Measurements from ENCODE around the gene FIS1.
A peak's percentile ranks its signal among the peaks of the same experiment; 100 is the strongest.

Gene FIS1

DNA sequence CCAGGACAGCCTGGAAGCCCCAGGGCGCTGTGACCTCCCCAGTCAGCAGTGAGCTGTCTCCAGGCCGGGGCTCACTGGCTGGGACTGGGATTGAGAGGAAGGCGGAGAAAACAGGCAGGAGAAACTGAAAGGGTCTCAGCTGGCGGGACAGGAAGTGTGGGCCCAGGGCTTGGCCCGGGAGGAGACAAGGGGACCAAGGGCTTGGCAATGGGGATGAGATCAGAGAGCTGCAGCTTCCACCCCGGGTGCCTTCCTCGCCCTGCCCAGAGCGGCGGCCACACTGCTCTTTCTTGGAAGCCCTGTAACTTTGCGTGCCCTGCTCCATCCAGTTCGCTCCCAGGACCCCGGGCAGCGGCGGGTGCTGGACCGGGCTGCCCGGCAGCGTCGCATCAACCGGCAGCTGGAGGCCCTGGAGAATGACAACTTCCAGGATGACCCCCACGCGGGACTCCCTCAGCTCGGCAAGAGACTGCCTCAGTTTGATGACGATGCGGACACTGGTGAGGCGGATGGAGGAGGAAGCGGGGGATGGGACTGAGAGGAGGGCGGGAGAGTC, 22.5 kb downstream of the FIS1 start:
- H3K36me3 ChIP-seq (ENCODE audit: insufficient read depth), result no peaks in the 10 kb centered on the region
- H3K27ac ChIP-seq, result no peak overlapping the region

GRCh38 chr7:101220295-101220694, 24.6 kb downstream of the FIS1 start:
- H3K4me1 ChIP-seq (ENCODE audit: low read depth, poor library complexity, severe bottlenecking), result peaks cover 4% of the 10 kb centered on the region
- no peaks in the 10 kb centered on the region for H3K36me3 ChIP-seq (ENCODE audit: insufficient read depth)
- H3K4me2 ChIP-seq, result no peak overlapping the region
- peaks cover 9% of the 10 kb centered on the region; the same call in 1 of the 2 replicates for H3K79me2 ChIP-seq (ENCODE audit: insufficient read depth, low read depth)
- H2AFZ ChIP-seq (ENCODE audit: low read depth), result no peak overlapping the region
- TF ChIP-seq, protein P1, sequence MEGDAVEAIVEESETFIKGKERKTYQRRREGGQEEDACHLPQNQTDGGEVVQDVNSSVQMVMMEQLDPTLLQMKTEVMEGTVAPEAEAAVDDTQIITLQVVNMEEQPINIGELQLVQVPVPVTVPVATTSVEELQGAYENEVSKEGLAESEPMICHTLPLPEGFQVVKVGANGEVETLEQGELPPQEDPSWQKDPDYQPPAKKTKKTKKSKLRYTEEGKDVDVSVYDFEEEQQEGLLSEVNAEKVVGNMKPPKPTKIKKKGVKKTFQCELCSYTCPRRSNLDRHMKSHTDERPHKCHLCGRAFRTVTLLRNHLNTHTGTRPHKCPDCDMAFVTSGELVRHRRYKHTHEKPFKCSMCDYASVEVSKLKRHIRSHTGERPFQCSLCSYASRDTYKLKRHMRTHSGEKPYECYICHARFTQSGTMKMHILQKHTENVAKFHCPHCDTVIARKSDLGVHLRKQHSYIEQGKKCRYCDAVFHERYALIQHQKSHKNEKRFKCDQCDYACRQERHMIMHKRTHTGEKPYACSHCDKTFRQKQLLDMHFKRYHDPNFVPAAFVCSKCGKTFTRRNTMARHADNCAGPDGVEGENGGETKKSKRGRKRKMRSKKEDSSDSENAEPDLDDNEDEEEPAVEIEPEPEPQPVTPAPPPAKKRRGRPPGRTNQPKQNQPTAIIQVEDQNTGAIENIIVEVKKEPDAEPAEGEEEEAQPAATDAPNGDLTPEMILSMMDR (conservative IDR thresholded peaks at IDR 0.05; ENCODE audit: low read depth, low read length), result no peak
- no peaks in the 10 kb centered on the region for H3K27me3 ChIP-seq (ENCODE audit: insufficient read depth, low read depth)
- H3K9ac ChIP-seq, result no peak overlapping the region
- H4K20me1 ChIP-seq (ENCODE audit: insufficient read depth), result no peaks in the 10 kb centered on the region
- H3K4me3 ChIP-seq (IDR thresholded peaks at IDR 0.05; ENCODE audit: insufficient read depth, low read depth, low read length), result no peak overlapping the region
- no peak overlapping the region for H3K27ac ChIP-seq

More for the DNA sequence above, 22.5 kb downstream of the FIS1 start:
- Histone ChIP-seq H2AFZ (ENCODE audit: low read depth) (no peak overlapping the region), H3K9ac (no peak overlapping the region), H3K4me2 (no peak overlapping the region), H3K4me1 (ENCODE audit: low read depth, poor library complexity, severe bottlenecking) (no peaks in the 10 kb centered on the region), H4K20me1 (ENCODE audit: insufficient read depth) (no peaks in the 10 kb centered on the region), H3K4me3 (IDR thresholded peaks at IDR 0.05; ENCODE audit: insufficient read depth, low read depth, low read length) (no peak overlapping the region), H3K79me2 (ENCODE audit: insufficient read depth, low read depth) (peaks cover 9% of the 10 kb centered on the region; the same call in 1 of the 2 replicates), H3K27me3 (ENCODE audit: insufficient read depth, low read depth) (no peaks in the 10 kb centered on the region)
- TF ChIP-seq, protein P1 (conservative IDR thresholded peaks at IDR 0.05; ENCODE audit: low read depth, low read length), result no peak

- Histone ChIP-seq H3K9ac (peak overlapping the region; percentile 20; the same call in 1 of the 2 replicates), H3K27ac (no peak overlapping the region; the same call in 1 of the 2 replicates), H3K4me1 (ENCODE audit: low read depth, poor library complexity, severe bottlenecking) (peaks cover 15% of the 10 kb centered on the region), H3K36me3 (ENCODE audit: insufficient read depth) (no peaks in the 10 kb centered on the region), H2AFZ (ENCODE audit: low read depth) (peak overlapping the region; percentile 87), H3K4me2 (peak overlapping the region; percentile 78), H4K20me1 (ENCODE audit: insufficient read depth) (no peaks in the 10 kb centered on the region), H3K27me3 (ENCODE audit: insufficient read depth, low read depth) (no peaks in the 10 kb centered on the region), H3K79me2 (ENCODE audit: insufficient read depth, low read depth) (peaks cover 9% of the 10 kb centered on the region; the same call in 1 of the 2 replicates), H3K4me3 (IDR thresholded peaks at IDR 0.05; ENCODE audit: insufficient read depth, low read depth, low read length) (peak overlapping the region; percentile 12)
- TF ChIP-seq, protein P1 (conservative IDR thresholded peaks at IDR 0.05; ENCODE audit: low read depth, low read length), result no peak
Measured at GRCh38 chr7:101218236-101219125, 26.4 kb downstream of the FIS1 start.

DNA sequence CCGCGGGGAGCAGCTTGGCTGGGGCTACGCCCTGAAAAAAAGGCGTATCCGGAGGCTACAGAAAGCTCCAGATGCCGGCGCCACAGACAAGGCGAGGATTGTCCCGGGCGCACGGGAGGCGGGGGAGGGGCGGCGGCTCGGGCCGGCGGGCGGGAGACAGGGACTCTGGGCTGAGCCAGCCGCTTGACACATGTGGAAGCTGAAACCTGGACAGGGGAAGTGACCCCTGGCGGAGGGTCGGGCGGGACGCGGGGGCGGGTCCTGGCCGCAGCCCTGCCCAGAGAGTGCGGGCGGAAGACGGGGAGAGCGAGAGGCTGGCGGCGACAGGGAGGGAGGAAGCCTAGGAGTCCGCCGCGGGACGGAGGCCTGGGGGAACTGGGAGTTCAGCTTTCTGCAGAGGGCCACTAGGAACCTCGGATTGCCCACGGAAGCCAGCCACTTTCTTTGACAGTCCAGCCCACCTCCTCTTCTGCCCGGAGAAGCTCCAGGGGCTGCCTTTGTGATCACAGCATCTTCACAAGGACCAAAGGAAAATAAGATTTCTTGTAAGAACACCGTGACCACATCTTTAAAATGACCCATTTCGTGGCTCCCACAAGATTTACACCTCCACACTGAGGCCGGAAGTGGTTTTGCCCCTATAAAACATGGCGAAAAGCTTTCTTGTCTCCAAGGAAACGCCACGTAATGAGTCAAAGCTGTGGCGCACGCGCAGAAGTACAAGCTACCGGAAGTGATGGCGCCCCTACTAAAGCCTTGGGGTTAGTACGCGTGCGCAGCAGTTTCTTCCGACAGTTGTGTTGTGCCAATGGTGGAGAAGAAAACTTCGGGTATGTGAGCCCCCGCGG, 27.3 kb downstream of the FIS1 start, which contains the start of the genes PLOD3 and ZNHIT1:
PLOD3 (minus strand) TSS at position 194 of the 848 bp plus-strand sequence. CDS start 307 bp downstream, outside the sequence.
ZNHIT1 (plus strand) TSS at position 778 of the 848 bp plus-strand sequence; CDS start at position 809, 31 bp downstream.
- Histone ChIP-seq H3K79me2 (ENCODE audit: insufficient read depth, low read depth) (peaks cover 9% of the 10 kb centered on the region; the same call in 1 of the 2 replicates), H3K27ac (peak within 1 kb of the TSS; percentile 76), H4K20me1 (ENCODE audit: insufficient read depth) (no peaks in the 10 kb centered on the region), H2AFZ (ENCODE audit: low read depth) (peak within 1 kb of the TSS; percentile 87), H3K27me3 (ENCODE audit: insufficient read depth, low read depth) (no peaks in the 10 kb centered on the region), H3K4me3 (IDR thresholded peaks at IDR 0.05; ENCODE audit: insufficient read depth, low read depth, low read length) (peak within 1 kb of the TSS; percentile 62), H3K9ac (peak within 1 kb of the TSS; percentile 72), H3K4me1 (ENCODE audit: low read depth, poor library complexity, severe bottlenecking) (peaks cover 15% of the 10 kb centered on the region), H3K36me3 (ENCODE audit: insufficient read depth) (no peaks in the 10 kb centered on the region), H3K4me2 (peak within 1 kb of the TSS; percentile 79)
- TF ChIP-seq, protein P1 (conservative IDR thresholded peaks at IDR 0.05; ENCODE audit: low read depth, low read length), result 0 out of 2 replicates have a peak, but pooled peaks have one; percentile 9
